GM19023 (cell line): Measurements from ENCODE around the gene SND1.
"Not testable (repeated sequence)": the region's sequence is repeated elsewhere in the genome, so short reads cannot be mapped to it uniquely, and the experiment has no call there.

ENCODE experiments used
- ATAC-seq: cut with Tn5 transposase; IDR thresholded peaks from one replicate; pipeline ENCODE4 v1.9.1; 2021; ENCODE audit warnings: mild to moderate bottlenecking, moderate library complexity; ENCODE audit not compliant: unreplicated experiment

Gene SND1

GRCh38 chr7:128104108-128104742 is 452.2 kb downstream of the SND1 start:
- ATAC-seq, result peak; percentile 17

- ATAC-seq, result no peak
Measured at GRCh38 chr7:128105228-128106022, 453.4 kb downstream of the SND1 start.

GRCh38 chr7:128106821-128107220 is 454.8 kb downstream of the SND1 start:
- no peak for ATAC-seq

GRCh38 chr7:128107516-128107915 is 455.5 kb downstream of the SND1 start:
- not testable (repeated sequence) for ATAC-seq

GRCh38 chr7:128108129-128108528 is 456.1 kb downstream of the SND1 start:
- ATAC-seq, result no peak

- ATAC-seq, result peak; percentile 77
Measured at GRCh38 chr7:128108641-128109423, 456.8 kb downstream of the SND1 start.

GRCh38 chr7:128109424-128109969 is 457.5 kb downstream of the SND1 start:
- ATAC-seq, result not testable (repeated sequence)

GRCh38 chr7:128110641-128111364 is 458.8 kb downstream of the SND1 start:
- no peak for ATAC-seq

GRCh38 chr7:128112018-128112780 is 460.2 kb downstream of the SND1 start:
- no peak for ATAC-seq

GRCh38 chr7:128112781-128113221 is 460.8 kb downstream of the SND1 start:
- no peak for ATAC-seq

GRCh38 chr7:128113839-128114238 is 461.8 kb downstream of the SND1 start:
- no peak for ATAC-seq

- no peak for ATAC-seq
Measured at GRCh38 chr7:128114806-128115205, 462.8 kb downstream of the SND1 start.

- no peak for ATAC-seq
Measured at GRCh38 chr7:128115336-128115820, 463.4 kb downstream of the SND1 start.

- ATAC-seq, result no peak
Measured at GRCh38 chr7:128115821-128116723, 464.1 kb downstream of the SND1 start.

GRCh38 chr7:128116740-128117139 is 464.7 kb downstream of the SND1 start:
- no peak for ATAC-seq

- no peak for ATAC-seq
Measured at GRCh38 chr7:128117691-128118090, 465.7 kb downstream of the SND1 start.

- no peak for ATAC-seq
Measured at GRCh38 chr7:128119036-128119435, 467.0 kb downstream of the SND1 start.

GRCh38 chr7:128120116-128120515 is 468.1 kb downstream of the SND1 start:
- ATAC-seq, result no peak
